Brain microvascular endothelial cell (primary cell): ENCODE measurements around the gene TPSB2.
"Not testable (repeated sequence)": the region's sequence is repeated elsewhere in the genome, so short reads cannot be mapped to it uniquely, and the experiment has no call there.

Experiments used
- DNase-seq: peaks from one replicate; pipeline ENCODE4 v3.0.0-alpha.2; 2020
- H3K27ac ChIP-seq: fragments of 250-450 bp; sonication (Bioruptor Pico); 2 replicates; pipeline ENCODE4 v1.5.1; 2020; ENCODE audit warnings: mild to moderate bottlenecking, moderate library complexity
- H3K27me3 ChIP-seq: fragments of 250-450 bp; sonication (Bioruptor Pico); replicated peaks from 2 replicates; pipeline ENCODE4 v1.5.1; 2020; ENCODE audit warnings: mild to moderate bottlenecking
- H3K36me3 ChIP-seq: fragments of 250-450 bp; sonication (Bioruptor Pico); replicated peaks from 2 replicates; pipeline ENCODE4 v1.5.1; 2020; ENCODE audit warnings: mild to moderate bottlenecking
- H3K4me3 ChIP-seq: 2 replicates; pipeline ENCODE4 v1.5.1; 2011; ENCODE audit warnings: low read depth, mild to moderate bottlenecking, control low read depth, low read length, moderate library complexity
- CTCF ChIP-seq: IDR thresholded peaks from 2 replicates; pipeline ENCODE4 v1.5.1; 2011; ENCODE audit warnings: low read depth, mild to moderate bottlenecking, moderate library complexity, low read length, control low read depth, inconsistent platforms; ENCODE audit errors: missing control alignments
- in situ Hi-C: cut with HindIII; loops from 2 replicates; pipeline ENCODE4 v1.10.0; 2017; ENCODE audit warnings: low sequenced_read_pairs, low pct_ligation_motif_present

Gene TPSB2

DNA sequence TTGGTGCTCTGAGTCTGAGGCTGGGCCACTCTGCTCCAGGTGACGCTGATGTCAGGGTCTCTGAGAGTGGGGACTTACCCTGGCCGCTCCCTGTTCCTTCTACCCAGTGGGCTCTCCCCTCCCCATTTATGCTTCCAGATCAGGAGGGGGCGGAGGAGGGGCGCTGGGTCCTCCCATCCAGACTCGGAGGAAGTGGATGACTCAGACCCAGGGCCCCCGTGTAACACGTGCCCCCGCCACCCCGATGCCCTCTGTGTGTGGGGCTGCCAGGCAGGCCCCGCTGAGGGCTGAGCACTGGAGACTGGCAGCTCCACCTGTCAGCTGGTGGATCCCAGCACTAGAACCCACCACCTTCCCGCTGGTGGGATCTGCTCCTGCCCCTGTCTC is at the start of gene TPSB2:
TSS of gene TPSB2 (minus strand) at position 101 of the 387 bp plus-strand sequence. CDS start 233 bp downstream, outside the sequence.
- H3K27me3 ChIP-seq, H3K4me3 ChIP-seq, H3K27ac ChIP-seq, H3K36me3 ChIP-seq, in situ Hi-C loops, DNase-seq: not testable (repeated sequence)

- H3K4me3 ChIP-seq, result no peak overlapping the region
- peaks cover 21% of the 10 kb centered on the region for H3K27me3 ChIP-seq
Observed at GRCh38 chr16:1279081-1279944, 49.3 kb upstream of the TPSB2 start.

GRCh38 chr16:1278477-1278876 is 48.5 kb upstream of the TPSB2 start:
- Histone ChIP-seq H3K36me3 (no peaks in the 10 kb centered on the region), H3K4me3 (no peak overlapping the region), H3K27ac (no peak overlapping the region), H3K27me3 (peaks cover 19% of the 10 kb centered on the region)
- TF ChIP-seq CTCF, result no peak
- no peak for DNase-seq
- in situ Hi-C loops, result no loop called here

More at GRCh38 chr16:1279081-1279944, 49.3 kb upstream of the TPSB2 start:
- no peak for TF ChIP-seq CTCF
- no peak for DNase-seq
- Histone ChIP-seq H3K36me3 (no peaks in the 10 kb centered on the region), H3K27ac (no peak overlapping the region)
- in situ Hi-C loops, result no loop called here

- peaks cover 17% of the 10 kb centered on the region for H3K27me3 ChIP-seq
- H3K36me3 ChIP-seq, result no peaks in the 10 kb centered on the region
- no peak for DNase-seq
- H3K4me3 ChIP-seq, result no peak overlapping the region
- in situ Hi-C loops, result no loop called here
- TF ChIP-seq CTCF, result no peak
- no peak overlapping the region for H3K27ac ChIP-seq
Observed at GRCh38 chr16:1277617-1278282, 47.8 kb upstream of the TPSB2 start.

DNA sequence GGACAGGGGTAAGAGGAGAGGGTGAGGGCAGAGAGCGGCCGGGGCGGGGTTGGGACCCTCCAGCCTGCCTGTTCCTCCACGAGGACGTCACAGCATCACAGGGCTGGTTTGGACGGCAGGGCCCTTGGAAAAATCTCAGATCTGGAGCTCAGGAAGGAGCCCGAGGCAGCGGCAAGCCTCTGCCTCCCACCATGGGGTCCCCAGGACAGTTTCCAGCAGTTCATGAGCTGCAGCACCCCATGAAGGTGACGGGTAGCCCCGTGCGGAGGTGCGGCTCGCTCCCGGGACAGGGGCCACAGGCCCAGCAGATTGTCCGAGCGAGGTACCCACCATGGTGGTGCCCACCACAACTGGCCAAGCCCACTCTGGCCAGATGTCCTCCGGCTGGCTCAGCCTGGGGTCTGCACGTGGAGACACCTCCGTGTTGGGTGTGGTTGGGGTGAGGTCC is 47.2 kb upstream of the TPSB2 start:
- in situ Hi-C loops, result no loop called here
- H3K27me3 ChIP-seq, result peaks cover 17% of the 10 kb centered on the region
- no peak overlapping the region for H3K27ac ChIP-seq
- H3K36me3 ChIP-seq, result no peaks in the 10 kb centered on the region
- no peak overlapping the region for H3K4me3 ChIP-seq
- no peak for DNase-seq
- TF ChIP-seq CTCF, result no peak

- no peak for DNase-seq
- H3K36me3 ChIP-seq, result no peaks in the 10 kb centered on the region
- TF ChIP-seq CTCF, result no peak
- no peak overlapping the region for H3K27ac ChIP-seq
- H3K4me3 ChIP-seq, result no peak overlapping the region
- H3K27me3 ChIP-seq, result peaks cover 17% of the 10 kb centered on the region
- in situ Hi-C loops, result no loop called here
Observed at GRCh38 chr16:1276580-1276878, 46.5 kb upstream of the TPSB2 start.
